Esophagus muscularis mucosa (tissue), 4 donors: Measurements from ENCODE around the gene NPHP4. TPM values are rescaled to one million over a fixed set of nuclear protein-coding genes. Genes with fewer than 3 reads are reported as not detected.

Experiments
- DNase-seq: peaks from one replicate; pipeline ENCODE4 v3.0.0-alpha.2; 2017; ENCODE audit errors: extremely low spot score
- H3K27ac ChIP-seq, 4 donors: fragments of 200-600 bp; sonication (generic); replicated peaks in 1 of 4; 1 replicate in 3 of 4; 2 replicates in 1 of 4; pipeline ENCODE4 v1.5.1; 2016 to 2019; ENCODE audit warnings: mild to moderate bottlenecking in 1 of 4
- H3K27me3 ChIP-seq, 4 donors: fragments of 200-600 bp; sonication (generic); one replicate each; pipeline versions ENCODE4 v1.5.1 to v1.6.0; 2016 to 2019
- H3K36me3 ChIP-seq, 4 donors: fragments of 200-600 bp; sonication (generic); one replicate each; pipeline ENCODE4 v1.5.1; 2016 to 2019
- H3K4me1 ChIP-seq, 4 donors: fragments of 200-600 bp; sonication (generic); one replicate each; pipeline ENCODE4 v1.5.1; 2016 to 2019
- H3K4me3 ChIP-seq, 4 donors: fragments of 200-600 bp; sonication (generic); 1 replicate in 2 of 4; 2 replicates in 2 of 4; pipeline ENCODE4 v1.5.1; 2016 to 2019; ENCODE audit warnings: mild to moderate bottlenecking in 4 of 4, moderate library complexity in 1 of 4
- H3K9me3 ChIP-seq, 4 donors: fragments of 200-600 bp; sonication (generic); 1 replicate in 3 of 4; 2 replicates in 1 of 4; pipeline ENCODE4 v1.5.1; 2016 to 2019
- EP300 ChIP-seq: sonication (generic); formaldehyde crosslinking; IDR thresholded peaks from one replicate; pipeline ENCODE4 v1.6.1; 2017; ENCODE audit warnings: antibody characterized with exemption
- POLR2A ChIP-seq: fragments of 450-650 bp; IDR thresholded peaks from one replicate; pipeline ENCODE4 v1.6.1; 2017; ENCODE audit warnings: antibody characterized with exemption, moderate library complexity, mild to moderate bottlenecking, low read depth
- POLR2AphosphoS5 ChIP-seq, 2 donors: sonication (generic); formaldehyde crosslinking; IDR thresholded peaks; one replicate each; pipeline ENCODE4 v1.6.1; 2017; ENCODE audit warnings: antibody characterized with exemption in 2 of 2
- WGBS: methylation state at CpG from one replicate; pipeline ENCODE4 v1.1.5; 2018; 5-methylcytosine and 5-hydroxymethylcytosine counted together
- intact Hi-C: fragments of 100-400 bp; cut with DNase I; formaldehyde crosslinking; loops from one replicate; pipeline ENCODE4 v1.15.1; 2023
- total RNA-seq, 4 donors: library from RNA; depleted of rRNA; stranded (reverse); fragments of >200 nt; gene quantifications; one replicate each; pipeline versions ENCODE4 v1.1.0 to v1.2.1, GENCODE V29; 2016
- TF ChIP-seq, protein P1 (sequence below), 3 experiments: fragments of 200-600 bp in 2 of 3; fragments of 450-650 bp in 1 of 3; sonication (generic) in 2 of 3; IDR thresholded peaks; one replicate each; pipeline ENCODE4 v1.5.1; 2017 to 2019; ENCODE audit warnings: antibody characterized with exemption in 3 of 3, mild to moderate bottlenecking in 2 of 3, moderate library complexity in 1 of 3

Gene NPHP4
- total RNA-seq, 4 donors from 2014 or later, result 6.5 to 9.1 (median 8.0) TPM

DNA sequence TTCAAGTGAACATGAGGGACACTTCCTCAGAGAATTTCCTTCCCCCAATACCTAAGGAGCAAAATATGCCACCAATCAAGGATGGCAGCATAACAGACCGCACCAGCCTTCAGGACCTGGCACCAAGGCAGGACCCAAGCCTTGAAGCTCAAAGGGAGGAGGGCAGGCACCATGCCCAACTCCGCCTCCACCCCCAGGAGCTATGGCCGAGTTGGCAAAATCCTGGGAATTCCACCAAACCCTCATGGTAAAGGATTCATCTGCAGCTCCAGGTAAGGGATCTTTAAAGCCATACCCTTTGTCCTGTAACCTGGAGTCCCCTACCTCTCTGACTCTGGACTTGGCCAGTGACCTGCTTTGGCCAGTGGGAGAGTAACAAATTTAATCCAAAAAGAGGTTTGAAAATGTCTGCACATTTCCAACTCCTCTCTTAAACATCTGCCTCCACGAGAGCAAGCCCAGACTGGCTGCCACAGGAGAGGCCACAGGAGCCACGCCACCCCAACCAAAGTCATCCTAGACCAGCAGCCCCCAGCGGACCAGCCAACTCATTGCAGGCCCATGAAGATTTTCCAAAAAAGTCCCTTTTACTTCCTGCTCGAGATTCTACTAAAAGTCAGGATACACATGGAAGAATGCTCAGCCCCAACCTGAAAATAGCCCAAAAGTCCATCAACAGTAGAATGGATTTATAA lies 41.9 kb downstream of the NPHP4 start:
- H3K27me3 ChIP-seq, result no peaks in the 10 kb centered on the region
- no peak overlapping the region for H3K4me3 ChIP-seq
- H3K9me3 ChIP-seq, result no peaks in the 10 kb centered on the region
- TF ChIP-seq POLR2A (no peak), POLR2AphosphoS5 (IDR thresholded peaks at IDR 0.05) (no peak)
- WGBS, result 92% methylated on average over 6 of the region's 7 CpGs
- DNase-seq, result no peak
- H3K36me3 ChIP-seq, result peaks cover 9 to 80% (median 59%) of the 10 kb centered on the region in 4 donors
- no peaks in the 10 kb centered on the region for H3K4me1 ChIP-seq
- intact Hi-C loops, result no loop called here
- H3K27ac ChIP-seq, result no peak overlapping the region

- Histone ChIP-seq H3K27ac (no peak overlapping the region), H3K9me3 (no peaks in the 10 kb centered on the region), H3K27me3 (no peaks in the 10 kb centered on the region), H3K36me3 (peaks cover 9 to 80% (median 57%) of the 10 kb centered on the region in 4 donors), H3K4me1 (no peaks in the 10 kb centered on the region), H3K4me3 (no peak overlapping the region)
- TF ChIP-seq, protein P1, sequence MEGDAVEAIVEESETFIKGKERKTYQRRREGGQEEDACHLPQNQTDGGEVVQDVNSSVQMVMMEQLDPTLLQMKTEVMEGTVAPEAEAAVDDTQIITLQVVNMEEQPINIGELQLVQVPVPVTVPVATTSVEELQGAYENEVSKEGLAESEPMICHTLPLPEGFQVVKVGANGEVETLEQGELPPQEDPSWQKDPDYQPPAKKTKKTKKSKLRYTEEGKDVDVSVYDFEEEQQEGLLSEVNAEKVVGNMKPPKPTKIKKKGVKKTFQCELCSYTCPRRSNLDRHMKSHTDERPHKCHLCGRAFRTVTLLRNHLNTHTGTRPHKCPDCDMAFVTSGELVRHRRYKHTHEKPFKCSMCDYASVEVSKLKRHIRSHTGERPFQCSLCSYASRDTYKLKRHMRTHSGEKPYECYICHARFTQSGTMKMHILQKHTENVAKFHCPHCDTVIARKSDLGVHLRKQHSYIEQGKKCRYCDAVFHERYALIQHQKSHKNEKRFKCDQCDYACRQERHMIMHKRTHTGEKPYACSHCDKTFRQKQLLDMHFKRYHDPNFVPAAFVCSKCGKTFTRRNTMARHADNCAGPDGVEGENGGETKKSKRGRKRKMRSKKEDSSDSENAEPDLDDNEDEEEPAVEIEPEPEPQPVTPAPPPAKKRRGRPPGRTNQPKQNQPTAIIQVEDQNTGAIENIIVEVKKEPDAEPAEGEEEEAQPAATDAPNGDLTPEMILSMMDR (IDR thresholded peaks at IDR 0.05), result no peak
- TF ChIP-seq POLR2AphosphoS5 (IDR thresholded peaks at IDR 0.05) (no peak), POLR2A (no peak), EP300 (no peak)
- intact Hi-C loops, result no loop called here
- DNase-seq, result no peak
- WGBS, result 77% methylated on average over 4 of the region's 4 CpGs
Observed at GRCh38 chr1:5949761-5950100, 42.5 kb downstream of the NPHP4 start.

DNA sequence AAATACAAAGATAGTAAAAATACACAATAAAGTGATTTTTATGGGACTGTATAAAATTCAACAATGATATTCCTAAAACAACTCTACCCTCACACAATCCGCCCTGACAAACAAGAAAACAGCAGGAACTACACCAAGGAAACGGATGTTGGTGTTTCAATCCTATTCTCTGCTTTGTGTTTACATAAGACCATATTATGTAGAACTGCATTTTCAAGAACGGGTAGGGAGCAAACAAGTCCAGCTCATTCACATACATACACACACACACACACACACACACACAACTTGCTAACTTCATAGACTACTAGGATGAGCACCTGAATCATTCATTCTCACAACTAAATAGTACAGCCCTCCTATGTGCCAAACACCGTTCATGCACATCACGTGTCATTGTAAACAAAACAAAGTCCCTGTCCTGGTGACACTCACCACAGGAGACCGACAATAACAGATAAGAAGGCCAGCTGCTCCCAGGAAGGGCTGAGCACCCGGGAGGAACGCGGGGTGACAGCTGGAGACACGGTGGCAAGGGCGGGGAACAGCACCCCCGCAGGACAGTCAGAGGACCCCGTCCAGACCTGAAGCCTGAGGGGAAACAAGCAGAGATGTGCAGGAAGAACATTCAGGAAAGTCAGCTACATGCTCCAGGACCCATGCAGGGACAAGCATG lies 43.0 kb downstream of the NPHP4 start:
- intact Hi-C loops, result no loop called here
- Histone ChIP-seq H3K27me3 (no peaks in the 10 kb centered on the region), H3K9me3 (no peaks in the 10 kb centered on the region), H3K4me1 (no peaks in the 10 kb centered on the region), H3K27ac (no peak overlapping the region), H3K4me3 (no peak overlapping the region), H3K36me3 (peaks cover 9 to 80% (median 57%) of the 10 kb centered on the region in 4 donors)
- TF ChIP-seq POLR2AphosphoS5 (IDR thresholded peaks at IDR 0.05) (no peak), EP300 (no peak), POLR2A (no peak)
- TF ChIP-seq, protein P1 (IDR thresholded peaks at IDR 0.05), result no peak
- no peak for DNase-seq
- 78% methylated on average over 13 of the region's 13 CpGs for WGBS

DNA sequence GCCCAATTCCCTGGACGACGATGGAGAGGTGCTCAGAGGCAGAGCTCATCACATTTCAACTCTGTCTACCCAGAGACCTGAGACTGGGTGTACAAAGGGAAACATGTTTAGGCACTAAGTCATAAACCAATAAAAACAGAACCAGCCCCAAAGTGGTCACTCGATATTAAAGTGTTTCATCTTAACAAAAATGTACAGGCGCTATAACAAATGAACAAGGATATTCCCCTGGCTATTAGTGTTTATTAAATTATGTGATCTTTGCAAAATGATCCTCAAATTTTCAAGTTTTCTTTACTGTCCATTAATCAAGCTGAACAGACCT lies 43.6 kb downstream of the NPHP4 start:
- Histone ChIP-seq H3K9me3 (no peaks in the 10 kb centered on the region), H3K27me3 (no peaks in the 10 kb centered on the region), H3K36me3 (peaks cover 4 to 79% (median 56%) of the 10 kb centered on the region in 4 donors), H3K27ac (no peak overlapping the region), H3K4me3 (no peak overlapping the region), H3K4me1 (no peaks in the 10 kb centered on the region)
- DNase-seq, result no peak
- intact Hi-C loops, result no loop called here
- TF ChIP-seq EP300, result no peak
- no peak for TF ChIP-seq POLR2AphosphoS5 (IDR thresholded peaks at IDR 0.05)
- no peak for TF ChIP-seq POLR2A
- TF ChIP-seq, protein P1 (IDR thresholded peaks at IDR 0.05), result no peak
- 77% methylated on average over 4 of the region's 4 CpGs for WGBS

DNA sequence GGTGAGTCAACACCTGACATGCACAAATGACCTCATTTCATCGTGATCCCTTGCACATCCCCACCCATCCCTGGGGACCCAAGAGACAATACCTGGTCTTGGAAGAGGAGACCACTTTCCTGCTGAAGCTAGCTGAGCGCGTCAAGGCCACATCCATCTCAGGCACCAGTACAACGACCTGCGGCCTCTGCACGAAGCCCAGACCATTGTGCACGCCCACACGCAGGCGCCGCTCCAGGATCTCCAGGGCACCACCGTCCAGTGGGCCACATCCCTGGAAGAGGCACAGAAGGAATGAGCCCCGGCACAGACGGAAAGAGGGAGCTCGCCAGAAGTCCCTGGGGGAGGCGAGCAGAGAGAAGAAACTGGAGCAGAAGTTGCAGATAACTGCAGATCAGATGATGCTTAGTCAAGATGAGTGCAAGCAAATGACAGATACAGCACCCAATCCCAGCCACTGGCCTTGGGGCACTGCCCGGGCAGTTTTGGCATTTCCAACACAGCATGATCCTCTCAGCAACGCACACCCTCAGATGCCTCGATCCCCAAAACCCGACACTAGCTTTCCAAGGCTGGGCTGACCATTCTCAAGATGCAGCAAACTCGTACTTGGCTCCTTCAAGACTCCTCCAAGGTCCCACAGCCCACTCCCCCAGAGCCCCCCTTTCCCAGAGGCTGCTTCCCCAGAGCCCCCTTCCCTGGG lies 44.1 kb downstream of the NPHP4 start:
- DNase-seq, result no peak
- Histone ChIP-seq H3K9me3 (no peaks in the 10 kb centered on the region), H3K27me3 (no peaks in the 10 kb centered on the region), H3K4me3 (no peak overlapping the region), H3K4me1 (no peaks in the 10 kb centered on the region), H3K27ac (no peak overlapping the region), H3K36me3 (peaks cover 0 to 78% (median 53%) of the 10 kb centered on the region in 4 donors)
- WGBS, result 89% methylated on average over 18 of the region's 20 CpGs
- no peak for TF ChIP-seq EP300
- TF ChIP-seq POLR2A, result no peak
- no peak for TF ChIP-seq POLR2AphosphoS5 (IDR thresholded peaks at IDR 0.05)
- TF ChIP-seq, protein P1 (IDR thresholded peaks at IDR 0.05), result no peak
- intact Hi-C loops, result no loop called here
